HepG2 (cell line): Measurements from ENCODE around the gene PLD2. TPM values are rescaled to one million over a fixed set of nuclear protein-coding genes. Genes with fewer than 3 reads are reported as not detected.

ENCODE experiments used
- ATAC-seq: fragments of 200-7000 bp; cut with Tn5 transposase; 3 replicates; pipeline ENCODE4 v1.9.1; 2020; ENCODE audit warnings: mild to moderate bottlenecking, moderate library complexity
- BruUV-seq: library from RNA; stranded (reverse); fragments of 400-500 nt; replicated peaks from 2 replicates; lab custom pipeline; 2021; lab: Mats Ljungman, UMichigan
- CTCF ChIA-PET: fragments of 300-600 bp; formaldehyde crosslinking; extraction: SDS; loops from one replicate; lab custom pipeline; 2021; ENCODE audit warnings: low total read pairs, inconsistent platforms, low intra/inter-chr PET ratio; lab: Yijun Ruan, JAX
- POLR2A ChIA-PET: fragments of 350-600 bp; sonication (Branson Sonifier 250); formaldehyde crosslinking; loops from one replicate; lab custom pipeline; 2020; ENCODE audit warnings: antibody characterized with exemption, inconsistent platforms; lab: Yijun Ruan, JAX
- DNase-seq: peaks from one replicate; pipeline ENCODE4 v3.0.0-alpha.2; 2015; ENCODE audit warnings: low spot score
- FAIRE-seq: peaks from 3 replicates; lab custom pipeline; 2011; peaks lifted over from hg19 to GRCh38; lab: Jason Lieb, UNC
- H2AFZ ChIP-seq: one replicate; pipeline ENCODE4 v1.6.1; 2011; ENCODE audit warnings: low read length, inconsistent platforms
- H3K27ac ChIP-seq: fragments of 300-600 bp; 3 replicates; pipeline ENCODE4 v1.8.0; 2011; ENCODE audit warnings: mixed run types, mild to moderate bottlenecking, mixed read lengths, low read length, inconsistent platforms; ENCODE audit not compliant: insufficient read depth; ENCODE audit errors: extremely low read length
- H3K27me3 ChIP-seq, 2 experiments: fragments of 200-600 bp in 1 of 2; 2 replicates in 1 of 2; 3 replicates in 1 of 2; pipeline versions ENCODE4 v1.6.0 to v1.8.0; 2011; ENCODE audit warnings: low read length in 2 of 2, mild to moderate bottlenecking in 2 of 2, moderate library complexity in 2 of 2, inconsistent platforms in 1 of 2; ENCODE audit not compliant: insufficient read depth in 2 of 2, control insufficient read depth in 1 of 2
- H3K36me3 ChIP-seq, 2 experiments: fragments of 200-600 bp in 1 of 2; replicated peaks in 1 of 2; 2 replicates in 1 of 2; 3 replicates in 1 of 2; pipeline versions ENCODE4 v1.5.1 to v1.8.0; 2011; ENCODE audit warnings: low read length in 2 of 2, inconsistent platforms in 1 of 2; ENCODE audit not compliant: insufficient read depth in 2 of 2, control insufficient read depth in 1 of 2
- H3K4me1 ChIP-seq: 2 replicates; pipeline ENCODE4 v1.5.1; 2012; ENCODE audit warnings: low read length, inconsistent platforms; ENCODE audit not compliant: insufficient read depth
- H3K4me2 ChIP-seq: 2 replicates; pipeline ENCODE4 v1.6.0; 2011; ENCODE audit warnings: low read depth, low read length, inconsistent platforms
- H3K4me3 ChIP-seq, 3 experiments: fragments of 200-600 bp in 1 of 3; sonication (generic), shearing (Covaris generic) in 1 of 3; replicated peaks in 1 of 3; 2 replicates each; pipeline ENCODE4 v1.5.1; 2011 to 2016; ENCODE audit warnings: low read length in 3 of 3, inconsistent platforms in 2 of 3, low read depth in 2 of 3, mild to moderate bottlenecking in 2 of 3, control low read depth in 1 of 3, mixed read lengths in 1 of 3; ENCODE audit not compliant: insufficient read depth in 1 of 3
- H3K79me2 ChIP-seq: one replicate; pipeline ENCODE4 v1.6.1; 2011; ENCODE audit warnings: low read length, inconsistent platforms; ENCODE audit not compliant: insufficient read depth
- H3K9ac ChIP-seq: 2 replicates; pipeline ENCODE4 v1.6.0; 2011; ENCODE audit warnings: mild to moderate bottlenecking, low read depth, low read length, inconsistent platforms; ENCODE audit not compliant: insufficient read depth
- H3K9me3 ChIP-seq: 2 replicates; pipeline ENCODE4 v1.5.1; 2012; ENCODE audit warnings: mild to moderate bottlenecking, low read length
- H4K20me1 ChIP-seq: 2 replicates; pipeline ENCODE4 v1.6.0; 2011; ENCODE audit warnings: inconsistent platforms, mild to moderate bottlenecking, low read length, moderate library complexity; ENCODE audit not compliant: insufficient read depth
- ELF3 ChIP-seq: IDR thresholded peaks from 2 replicates; pipeline ENCODE4 v1.6.1; 2016; ENCODE audit warnings: missing genetic modification reagents, missing compliant biosample characterization
- GABPA ChIP-seq, 2 experiments: IDR thresholded peaks; 2 replicates each; pipeline ENCODE4 v1.6.1; 2011 to 2016; ENCODE audit warnings: low read depth in 2 of 2, low read length in 1 of 2, missing biosample characterization in 1 of 2, missing genetic modification characterization in 1 of 2
- SNAI1 ChIP-seq: sonication (generic); formaldehyde crosslinking; IDR thresholded peaks from 2 replicates; pipeline ENCODE4 v1.5.0; 2020; ENCODE audit warnings: mild to moderate bottlenecking, missing genetic modification reagents, borderline replicate concordance
- ZFAT ChIP-seq: sonication (generic); formaldehyde crosslinking; conservative IDR thresholded peaks from 2 replicates; pipeline ENCODE4 v1.8.1; 2023; ENCODE audit warnings: missing genetic modification reagents, inconsistent platforms
- ZKSCAN1 ChIP-seq: fragments of 150-350 bp; IDR thresholded peaks from 2 replicates; pipeline ENCODE4 v1.6.1; 2014; ENCODE audit warnings: low read length
- ZNF138 ChIP-seq: sonication (generic); formaldehyde crosslinking; IDR thresholded peaks from 2 replicates; pipeline ENCODE4 v1.5.0; 2020; ENCODE audit warnings: mild to moderate bottlenecking, low read depth, missing genetic modification reagents
- ZNF234 ChIP-seq: sonication (generic); formaldehyde crosslinking; conservative IDR thresholded peaks from 2 replicates; pipeline ENCODE4 v1.5.1; 2020; ENCODE audit warnings: mild to moderate bottlenecking, missing genetic modification reagents
- ZNF253 ChIP-seq: sonication (generic); formaldehyde crosslinking; IDR thresholded peaks from 2 replicates; pipeline ENCODE4 v1.8.0; 2022; ENCODE audit warnings: mild to moderate bottlenecking, missing genetic modification reagents, borderline replicate concordance
- ZNF572 ChIP-seq: sonication (generic); formaldehyde crosslinking; IDR thresholded peaks from 2 replicates; pipeline ENCODE4 v1.5.1; 2020; ENCODE audit warnings: mild to moderate bottlenecking, missing genetic modification reagents
- ZNF614 ChIP-seq: IDR thresholded peaks from 2 replicates; pipeline ENCODE4 v1.6.1; 2018; ENCODE audit warnings: missing biosample characterization, missing genetic modification reagents, inconsistent platforms, borderline replicate concordance
- ZSCAN21 ChIP-seq: sonication (generic); formaldehyde crosslinking; IDR thresholded peaks from 2 replicates; pipeline ENCODE4 v1.8.0; 2022; ENCODE audit warnings: mild to moderate bottlenecking, missing genetic modification reagents, moderate library complexity, borderline replicate concordance
- WGBS: methylation state at CpG from one replicate; pipeline ENCODE4 v1.1.6; 2017; ENCODE audit warnings: low lambda C conversion rate; 5-methylcytosine and 5-hydroxymethylcytosine counted together
- in situ Hi-C: cut with HindIII; loops from 2 replicates; pipeline ENCODE4 v1.10.0; 2017; ENCODE audit warnings: low pct_unique_long_range_greater_than_20kb; ENCODE audit not compliant: extremely low pct_ligation_motif_present
- intact Hi-C: fragments of 100-400 bp; cut with micrococcal nuclease; formaldehyde crosslinking; loops from one replicate; pipeline ENCODE4 v1.10.0; 2022; ENCODE audit not compliant: unreplicated experiment
- polyA plus RNA-seq, 8 experiments: library from polyadenylated mRNA; depleted of rRNA in 3 of 8; stranded (reverse) in 7 of 8; unstranded in 1 of 8; fragments of >200 nt; fragmentation: Illumina TruSeq in 4 of 8; extraction: Trizol in 4 of 8; gene quantifications; 2 replicates each; pipeline versions ENCODE4 v1.2.1 to v1.2.3, GENCODE V29; 2011 to 2016; ENCODE audit warnings: low read depth in 4 of 8, missing spikeins in 1 of 8, mixed read lengths in 1 of 8; ENCODE audit not compliant: insufficient read depth in 1 of 8
- total RNA-seq, 5 experiments: library from RNA; depleted of rRNA; stranded (reverse); fragments of >200 nt; fragmentation: Illumina TruSeq; extraction: Trizol; gene quantifications; 2 replicates each; pipeline ENCODE4 v1.2.3, GENCODE V29; 2016; ENCODE audit warnings: low read depth in 1 of 5
- TF ChIP-seq, protein P1 (sequence below): IDR thresholded peaks from 2 replicates; pipeline ENCODE4 v1.6.1; 2016; ENCODE audit warnings: missing genetic modification reagents, missing compliant biosample characterization
- TF ChIP-seq, protein P2 (sequence below): sonication (generic); formaldehyde crosslinking; IDR thresholded peaks from 2 replicates; pipeline ENCODE4 v1.8.0; 2022; ENCODE audit warnings: mild to moderate bottlenecking, missing genetic modification reagents, moderate library complexity
- TF ChIP-seq, protein P3 (sequence below): sonication (generic); formaldehyde crosslinking; IDR thresholded peaks from 2 replicates; pipeline ENCODE4 v1.4.0; 2020; ENCODE audit warnings: mild to moderate bottlenecking, missing genetic modification reagents

The PLD2 gene
- total and polyA plus RNA-seq, 2 of the 13 experiments (the other 11 are each of a cell fraction or from before 2014, with no cell fraction given): 13.4 to 29.7 TPM

DNA sequence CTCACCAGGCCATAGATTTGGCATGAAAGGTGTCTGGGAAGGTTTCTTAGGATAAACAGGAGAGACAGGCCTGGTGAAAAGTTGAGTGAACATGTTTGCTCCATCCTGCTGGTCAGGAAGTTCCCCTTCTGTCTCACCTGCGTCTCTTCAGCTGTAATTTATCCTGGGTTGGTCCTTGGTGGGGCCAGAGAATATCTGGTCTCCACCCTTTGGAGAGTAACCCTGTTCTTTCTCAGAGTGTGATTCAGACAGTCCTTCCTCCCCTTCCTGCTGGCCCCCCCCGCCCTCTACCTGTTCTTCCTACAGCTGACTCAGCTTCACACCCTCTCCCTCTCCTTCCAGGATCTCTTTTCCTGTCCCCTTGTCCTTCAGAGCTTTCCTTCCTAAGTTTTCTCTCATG, 43.3 kb downstream of the PLD2 start:
- Histone ChIP-seq H3K9ac (no peak overlapping the region), H3K4me2 (no peak overlapping the region), H3K27ac (no peak overlapping the region)

More for the DNA sequence above, 43.3 kb downstream of the PLD2 start:
- TF ChIP-seq GABPA (IDR thresholded peaks at IDR 0.05; ENCODE audit: low read depth, low read length) (no peak), GABPA (CRISPR knock-in tag; IDR thresholded peaks at IDR 0.05; ENCODE audit: low read depth) (no peak), ZNF253 (CRISPR knock-in tag) (no peak), ELF3 (CRISPR knock-in tag) (no peak), ZSCAN21 (CRISPR knock-in tag) (no peak), ZNF234 (no peak), ZNF572 (CRISPR knock-in tag) (no peak), ZNF138 (CRISPR knock-in tag) (no peak), ZNF614 (CRISPR knock-in tag) (no peak), SNAI1 (no peak), ZKSCAN1 (no peak), ZFAT (CRISPR knock-in tag) (no peak)
- TF ChIP-seq, protein P1, sequence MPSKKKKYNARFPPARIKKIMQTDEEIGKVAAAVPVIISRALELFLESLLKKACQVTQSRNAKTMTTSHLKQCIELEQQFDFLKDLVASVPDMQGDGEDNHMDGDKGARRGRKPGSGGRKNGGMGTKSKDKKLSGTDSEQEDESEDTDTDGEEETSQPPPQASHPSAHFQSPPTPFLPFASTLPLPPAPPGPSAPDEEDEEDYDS (CRISPR knock-in tag): no peak
- TF ChIP-seq, protein P2, sequence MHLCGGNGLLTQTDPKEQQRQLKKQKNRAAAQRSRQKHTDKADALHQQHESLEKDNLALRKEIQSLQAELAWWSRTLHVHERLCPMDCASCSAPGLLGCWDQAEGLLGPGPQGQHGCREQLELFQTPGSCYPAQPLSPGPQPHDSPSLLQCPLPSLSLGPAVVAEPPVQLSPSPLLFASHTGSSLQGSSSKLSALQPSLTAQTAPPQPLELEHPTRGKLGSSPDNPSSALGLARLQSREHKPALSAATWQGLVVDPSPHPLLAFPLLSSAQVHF (CRISPR knock-in tag): no peak
- TF ChIP-seq, protein P3, sequence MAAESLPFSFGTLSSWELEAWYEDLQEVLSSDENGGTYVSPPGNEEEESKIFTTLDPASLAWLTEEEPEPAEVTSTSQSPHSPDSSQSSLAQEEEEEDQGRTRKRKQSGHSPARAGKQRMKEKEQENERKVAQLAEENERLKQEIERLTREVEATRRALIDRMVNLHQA: no peak
- TF ChIP-seq, all 625 proteins: peak for 0
- 100% methylated on average over 2 of the region's 2 CpGs for WGBS
- intact Hi-C loops (no loop called here), in situ Hi-C loops (no loop called here)
- Histone ChIP-seq H3K36me3 (peaks cover 0 to 18% of the 10 kb centered on the region in 2 experiments; a peak in 3 of 5 replicates), H3K4me1 (peaks cover 62% of the 10 kb centered on the region), H3K27me3 (no peaks in the 10 kb centered on the region), H3K79me2 (peaks cover 67% of the 10 kb centered on the region), H3K9me3 (no peaks in the 10 kb centered on the region), H4K20me1 (peaks cover 19% of the 10 kb centered on the region; the same call in 1 of the 2 replicates), H2AFZ (no peak overlapping the region), H3K4me3 (no peak overlapping the region)
- DNase-seq (no peak), FAIRE-seq (no peak), ATAC-seq (no peak)
- ChIA-PET CTCF (no interaction called here), POLR2A (interaction anchor here (2.5 kb wide), 1 partner anchor 8 kb away, joined by 5 read pairs; no protein-coding TSS in a partner anchor)
- BruUV-seq: no TSS peak
